Measurements from ENCODE around the gene DNAH2.

- TF ChIP-seq, protein P1, sequence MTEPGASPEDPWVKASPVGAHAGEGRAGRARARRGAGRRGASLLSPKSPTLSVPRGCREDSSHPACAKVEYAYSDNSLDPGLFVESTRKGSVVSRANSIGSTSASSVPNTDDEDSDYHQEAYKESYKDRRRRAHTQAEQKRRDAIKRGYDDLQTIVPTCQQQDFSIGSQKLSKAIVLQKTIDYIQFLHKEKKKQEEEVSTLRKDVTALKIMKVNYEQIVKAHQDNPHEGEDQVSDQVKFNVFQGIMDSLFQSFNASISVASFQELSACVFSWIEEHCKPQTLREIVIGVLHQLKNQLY (CRISPR knock-in tag; IDR thresholded peaks at IDR 0.05) = no peak
- TF ChIP-seq, protein P2, sequence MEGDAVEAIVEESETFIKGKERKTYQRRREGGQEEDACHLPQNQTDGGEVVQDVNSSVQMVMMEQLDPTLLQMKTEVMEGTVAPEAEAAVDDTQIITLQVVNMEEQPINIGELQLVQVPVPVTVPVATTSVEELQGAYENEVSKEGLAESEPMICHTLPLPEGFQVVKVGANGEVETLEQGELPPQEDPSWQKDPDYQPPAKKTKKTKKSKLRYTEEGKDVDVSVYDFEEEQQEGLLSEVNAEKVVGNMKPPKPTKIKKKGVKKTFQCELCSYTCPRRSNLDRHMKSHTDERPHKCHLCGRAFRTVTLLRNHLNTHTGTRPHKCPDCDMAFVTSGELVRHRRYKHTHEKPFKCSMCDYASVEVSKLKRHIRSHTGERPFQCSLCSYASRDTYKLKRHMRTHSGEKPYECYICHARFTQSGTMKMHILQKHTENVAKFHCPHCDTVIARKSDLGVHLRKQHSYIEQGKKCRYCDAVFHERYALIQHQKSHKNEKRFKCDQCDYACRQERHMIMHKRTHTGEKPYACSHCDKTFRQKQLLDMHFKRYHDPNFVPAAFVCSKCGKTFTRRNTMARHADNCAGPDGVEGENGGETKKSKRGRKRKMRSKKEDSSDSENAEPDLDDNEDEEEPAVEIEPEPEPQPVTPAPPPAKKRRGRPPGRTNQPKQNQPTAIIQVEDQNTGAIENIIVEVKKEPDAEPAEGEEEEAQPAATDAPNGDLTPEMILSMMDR (IDR thresholded peaks at IDR 0.05) = no peak
- TF ChIP-seq IRF1 (CRISPR knock-in tag; IDR thresholded peaks at IDR 0.05) = no peak
- TF ChIP-seq CREM (CRISPR knock-in tag; IDR thresholded peaks at IDR 0.05) = no peak
- TF ChIP-seq, protein P3, sequence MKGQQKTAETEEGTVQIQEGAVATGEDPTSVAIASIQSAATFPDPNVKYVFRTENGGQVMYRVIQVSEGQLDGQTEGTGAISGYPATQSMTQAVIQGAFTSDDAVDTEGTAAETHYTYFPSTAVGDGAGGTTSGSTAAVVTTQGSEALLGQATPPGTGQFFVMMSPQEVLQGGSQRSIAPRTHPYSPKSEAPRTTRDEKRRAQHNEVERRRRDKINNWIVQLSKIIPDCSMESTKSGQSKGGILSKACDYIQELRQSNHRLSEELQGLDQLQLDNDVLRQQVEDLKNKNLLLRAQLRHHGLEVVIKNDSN (CRISPR knock-in tag; IDR thresholded peaks at IDR 0.05) = no peak
- TF ChIP-seq, protein P4, sequence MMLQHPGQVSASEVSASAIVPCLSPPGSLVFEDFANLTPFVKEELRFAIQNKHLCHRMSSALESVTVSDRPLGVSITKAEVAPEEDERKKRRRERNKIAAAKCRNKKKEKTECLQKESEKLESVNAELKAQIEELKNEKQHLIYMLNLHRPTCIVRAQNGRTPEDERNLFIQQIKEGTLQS (CRISPR knock-in tag; conservative IDR thresholded peaks at IDR 0.05) = no peak
- TF ChIP-seq, protein P5, sequence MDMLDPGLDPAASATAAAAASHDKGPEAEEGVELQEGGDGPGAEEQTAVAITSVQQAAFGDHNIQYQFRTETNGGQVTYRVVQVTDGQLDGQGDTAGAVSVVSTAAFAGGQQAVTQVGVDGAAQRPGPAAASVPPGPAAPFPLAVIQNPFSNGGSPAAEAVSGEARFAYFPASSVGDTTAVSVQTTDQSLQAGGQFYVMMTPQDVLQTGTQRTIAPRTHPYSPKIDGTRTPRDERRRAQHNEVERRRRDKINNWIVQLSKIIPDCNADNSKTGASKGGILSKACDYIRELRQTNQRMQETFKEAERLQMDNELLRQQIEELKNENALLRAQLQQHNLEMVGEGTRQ (CRISPR knock-in tag; IDR thresholded peaks at IDR 0.05) = no peak
- TF ChIP-seq, protein P6, sequence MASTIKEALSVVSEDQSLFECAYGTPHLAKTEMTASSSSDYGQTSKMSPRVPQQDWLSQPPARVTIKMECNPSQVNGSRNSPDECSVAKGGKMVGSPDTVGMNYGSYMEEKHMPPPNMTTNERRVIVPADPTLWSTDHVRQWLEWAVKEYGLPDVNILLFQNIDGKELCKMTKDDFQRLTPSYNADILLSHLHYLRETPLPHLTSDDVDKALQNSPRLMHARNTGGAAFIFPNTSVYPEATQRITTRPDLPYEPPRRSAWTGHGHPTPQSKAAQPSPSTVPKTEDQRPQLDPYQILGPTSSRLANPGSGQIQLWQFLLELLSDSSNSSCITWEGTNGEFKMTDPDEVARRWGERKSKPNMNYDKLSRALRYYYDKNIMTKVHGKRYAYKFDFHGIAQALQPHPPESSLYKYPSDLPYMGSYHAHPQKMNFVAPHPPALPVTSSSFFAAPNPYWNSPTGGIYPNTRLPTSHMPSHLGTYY (CRISPR knock-in tag; IDR thresholded peaks at IDR 0.05) = no peak
- TF ChIP-seq FOXJ3 (CRISPR knock-in tag; IDR thresholded peaks at IDR 0.05; ENCODE audit: borderline replicate concordance) = no peak
- no peak for TF ChIP-seq NFYB (CRISPR knock-in tag; conservative IDR thresholded peaks at IDR 0.05; ENCODE audit: low read depth)
- TF ChIP-seq NR3C1 (CRISPR knock-in tag; conservative IDR thresholded peaks at IDR 0.05; ENCODE audit: low read depth) = no peak
- no peak for TF ChIP-seq ZBTB21 (CRISPR knock-in tag; IDR thresholded peaks at IDR 0.05; ENCODE audit: borderline replicate concordance)
Measured at GRCh38 chr17:7845359-7846062, 128.0 kb downstream of the DNAH2 start.
